IPS DF 6.9 (cell line): ENCODE data around the gene UGT1A3.

Experiments
- DNase-seq: peaks from one replicate; pipeline ENCODE4 v3.0.0-alpha.2; 2013; ENCODE audit warnings: low read depth, low spot score
- H3K27ac ChIP-seq: one replicate; pipeline ENCODE4 v1.5.1; 2013; ENCODE audit warnings: low read length, control low read depth
- H3K27me3 ChIP-seq: 2 replicates; pipeline ENCODE4 v1.6.1; 2013; ENCODE audit warnings: mild to moderate bottlenecking, low read length; ENCODE audit not compliant: control insufficient read depth, insufficient read depth
- H3K36me3 ChIP-seq: 2 replicates; pipeline ENCODE4 v1.6.1; 2013; ENCODE audit warnings: low read length; ENCODE audit not compliant: control insufficient read depth, insufficient read depth
- H3K4me1 ChIP-seq: 2 replicates; pipeline ENCODE4 v1.6.1; 2013; ENCODE audit warnings: low read length; ENCODE audit not compliant: control insufficient read depth, insufficient read depth
- H3K4me3 ChIP-seq: 2 replicates; pipeline ENCODE4 v1.5.1; 2013; ENCODE audit warnings: mild to moderate bottlenecking, low read length
- H3K9me3 ChIP-seq: 2 replicates; pipeline ENCODE4 v1.6.1; 2013; ENCODE audit warnings: low read length, inconsistent platforms; ENCODE audit not compliant: control insufficient read depth, insufficient read depth
- WGBS: extraction: QIAGEN DNeasy Blood & Tissue Kit; methylation state at CpG from one replicate; pipeline ENCODE4 v1.1.7; 2013; ENCODE audit warnings: mixed read lengths, missing lambda C conversion rate; ENCODE audit not compliant: insufficient read length, insufficient coverage; 5-methylcytosine and 5-hydroxymethylcytosine counted together

The UGT1A3 gene

DNA sequence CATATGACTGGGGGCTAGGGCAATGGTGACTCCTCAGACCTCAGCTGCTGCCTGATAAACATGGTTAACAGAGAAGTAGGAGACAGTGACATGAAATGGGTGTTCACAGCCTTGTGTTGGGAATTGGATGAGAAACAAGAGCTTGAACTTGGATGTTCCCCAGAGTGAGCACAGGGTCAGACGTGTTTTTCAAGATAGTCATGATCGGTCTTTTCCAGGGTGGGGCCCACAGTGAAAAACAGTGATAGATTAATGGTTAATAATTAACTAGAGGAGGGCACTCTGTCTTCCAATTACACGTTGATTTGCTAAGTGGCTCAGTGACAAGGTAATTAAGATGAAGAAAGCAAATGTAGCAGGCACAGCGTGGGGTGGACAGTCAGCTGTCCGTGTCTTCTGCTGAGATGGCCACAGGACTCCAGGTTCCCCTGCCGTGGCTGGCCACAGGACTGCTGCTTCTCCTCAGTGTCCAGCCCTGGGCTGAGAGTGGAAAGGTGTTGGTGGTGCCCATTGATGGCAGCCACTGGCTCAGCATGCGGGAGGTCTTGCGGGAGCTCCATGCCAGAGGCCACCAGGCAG lies at the start of gene UGT1A3:
TSS of gene UGT1A3 (plus strand) at position 320 of the 579 bp plus-strand sequence. CDS start at position 405, 85 bp downstream.
- Histone ChIP-seq H3K27me3 (no peaks in the 10 kb centered on the region), H3K9me3 (no peaks in the 10 kb centered on the region)

DNA sequence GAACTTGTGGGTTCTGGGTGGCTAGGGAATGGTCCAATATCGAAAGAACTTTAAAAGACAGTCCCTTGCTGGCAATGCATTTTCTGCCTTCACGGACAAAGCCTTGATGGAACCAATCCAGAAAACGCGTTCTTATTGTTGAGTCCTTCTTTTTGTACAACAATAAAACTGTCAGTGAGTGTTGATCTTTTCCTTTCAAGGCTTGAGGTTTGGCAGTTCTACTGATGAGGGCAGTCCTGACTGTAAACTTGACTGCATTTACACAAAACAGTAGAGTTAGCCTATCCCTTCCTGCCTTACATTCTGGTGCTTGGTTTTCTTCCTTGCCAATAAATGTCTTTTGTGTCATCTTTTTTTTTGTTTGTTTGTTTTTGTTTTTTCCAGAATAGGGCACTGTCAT lies 49.6 kb upstream of the UGT1A3 start:
- Histone ChIP-seq H3K36me3 (no peaks in the 10 kb centered on the region), H3K4me1 (no peaks in the 10 kb centered on the region), H3K27me3 (no peaks in the 10 kb centered on the region), H3K4me3 (no peak overlapping the region), H3K27ac (no peak overlapping the region), H3K9me3 (no peaks in the 10 kb centered on the region)
- no peak for DNase-seq
- no CpG with 5 or more reads among the region's 4 CpGs for WGBS

More for the DNA sequence above, at the start of gene UGT1A3:
- Histone ChIP-seq H3K27ac (no peak within 1 kb of the TSS), H3K4me1 (no peaks in the 10 kb centered on the region), H3K36me3 (no peaks in the 10 kb centered on the region), H3K4me3 (no peak within 1 kb of the TSS)
- DNase-seq = no peak
- no CpG with 5 or more reads among the region's 8 CpGs for WGBS

DNA sequence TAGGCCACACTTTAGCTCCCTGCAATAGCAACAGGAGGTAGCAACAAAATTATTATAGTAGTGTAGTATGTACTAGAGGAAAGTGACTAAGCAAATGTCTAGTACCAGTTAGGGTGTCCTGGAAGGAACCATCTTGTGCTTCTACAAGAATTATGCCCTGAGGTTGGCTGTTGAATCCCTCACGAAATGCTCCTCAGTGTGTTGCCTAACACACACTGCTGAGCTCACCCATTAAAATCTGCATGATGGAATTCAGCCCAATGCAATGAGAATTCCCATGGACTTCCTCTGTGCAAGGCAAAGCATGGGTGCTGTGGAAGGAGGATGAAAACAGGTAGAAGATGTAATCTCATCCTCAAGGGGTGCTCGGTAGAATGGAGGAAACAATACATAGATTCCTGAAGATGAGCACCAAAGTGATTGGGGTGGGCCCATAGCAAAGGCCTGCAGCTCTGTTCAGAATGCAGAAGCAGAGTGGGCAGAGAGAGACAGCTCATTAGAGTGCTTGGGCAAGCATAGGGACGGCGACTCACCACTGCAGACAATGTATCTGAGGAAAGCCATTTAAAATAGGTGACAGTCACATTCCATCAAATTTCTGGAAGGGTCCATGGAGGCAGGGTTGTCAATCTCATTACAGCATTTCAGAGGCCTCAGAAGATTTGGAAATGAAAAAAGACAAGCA lies 48.3 kb upstream of the UGT1A3 start:
- Histone ChIP-seq H3K27me3 (no peaks in the 10 kb centered on the region), H3K4me3 (no peak overlapping the region), H3K36me3 (no peaks in the 10 kb centered on the region), H3K4me1 (no peaks in the 10 kb centered on the region), H3K9me3 (no peaks in the 10 kb centered on the region), H3K27ac (no peak overlapping the region)
- no peak for DNase-seq
- WGBS = no CpG with 5 or more reads among the region's 4 CpGs

DNA sequence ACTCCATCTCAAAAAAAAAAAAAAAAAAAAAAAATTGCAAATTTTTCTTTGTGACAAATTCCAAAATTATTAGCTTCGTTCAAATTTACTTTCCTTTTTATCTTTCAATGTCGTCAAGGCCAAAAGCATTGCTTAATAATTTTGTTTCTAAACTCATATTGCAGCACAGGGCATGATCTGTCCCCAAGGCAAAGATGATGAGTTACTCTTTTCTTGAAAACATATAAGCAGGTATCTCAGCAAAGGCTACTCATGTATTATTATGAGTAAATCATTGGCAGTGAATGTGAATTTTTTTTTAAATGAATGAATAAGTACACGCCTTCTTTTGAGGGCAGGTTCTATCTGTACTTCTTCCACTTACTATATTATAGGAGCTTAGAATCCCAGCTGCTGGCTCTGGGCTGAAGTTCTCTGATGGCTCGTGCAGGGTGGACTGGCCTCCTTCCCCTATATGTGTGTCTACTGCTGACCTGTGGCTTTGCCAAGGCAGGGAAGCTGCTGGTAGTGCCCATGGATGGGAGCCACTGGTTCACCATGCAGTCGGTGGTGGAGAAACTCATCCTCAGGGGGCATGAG lies 47.2 kb upstream of the UGT1A3 start, which contains the start of gene UGT1A7:
TSS of gene UGT1A7 (plus strand) at position 381 of the 579 bp plus-strand sequence. CDS start at position 418, 37 bp downstream.
- H3K36me3 ChIP-seq = no peaks in the 10 kb centered on the region
- H3K27ac ChIP-seq = no peak within 1 kb of the TSS

DNA sequence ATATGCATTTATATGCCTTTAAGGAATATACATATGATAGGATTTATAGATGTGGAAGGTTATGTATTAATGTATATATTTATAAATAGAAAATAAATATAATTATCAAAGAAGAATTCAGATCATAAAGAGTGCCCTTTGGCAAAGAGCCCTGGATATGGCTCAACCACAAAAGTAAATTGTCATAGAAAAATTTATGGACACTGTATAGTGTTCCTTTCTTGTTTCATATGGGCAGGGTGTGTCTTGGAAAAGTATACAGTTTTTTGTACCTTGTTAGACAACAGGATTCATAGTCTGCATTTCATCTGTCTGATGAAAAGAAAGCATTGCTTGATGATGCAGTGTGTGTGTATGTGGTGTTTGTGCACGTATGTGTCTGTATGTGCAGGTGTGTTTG lies 44.2 kb upstream of the UGT1A3 start:
- no peaks in the 10 kb centered on the region for H3K27me3 ChIP-seq
- no peaks in the 10 kb centered on the region for H3K36me3 ChIP-seq
- WGBS = no CpG with 5 or more reads among the region's 1 CpG
- no peak overlapping the region for H3K27ac ChIP-seq
- H3K9me3 ChIP-seq = no peaks in the 10 kb centered on the region
- H3K4me3 ChIP-seq = no peak overlapping the region
- DNase-seq = no peak
- H3K4me1 ChIP-seq = no peaks in the 10 kb centered on the region

More for the DNA sequence above, 47.2 kb upstream of the UGT1A3 start, which contains the start of gene UGT1A7:
- Histone ChIP-seq H3K27me3 (no peaks in the 10 kb centered on the region), H3K4me1 (no peaks in the 10 kb centered on the region), H3K9me3 (no peaks in the 10 kb centered on the region), H3K4me3 (no peak within 1 kb of the TSS)
- 100% methylated on average over 2 of the region's 5 CpGs for WGBS
- DNase-seq = no peak

DNA sequence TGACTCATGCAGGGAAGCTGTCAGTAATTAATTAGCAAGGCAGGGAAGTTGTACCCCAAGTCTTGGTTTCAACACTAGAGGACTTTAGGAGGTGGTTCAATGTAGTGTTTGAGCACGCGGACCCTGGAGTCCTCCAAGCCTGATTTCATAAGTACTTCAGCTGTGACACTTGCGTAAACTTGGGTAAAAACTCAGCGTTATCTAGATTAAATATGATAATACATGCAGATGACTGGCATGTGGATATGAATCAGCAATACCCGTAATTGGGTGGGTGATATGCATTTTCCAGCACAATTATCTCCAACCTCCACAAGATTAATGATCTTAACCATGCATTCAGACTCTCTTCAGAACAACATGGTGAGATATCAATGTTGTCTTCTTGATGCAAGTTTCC lies 41.9 kb upstream of the UGT1A3 start:
- Histone ChIP-seq H3K4me3 (no peak overlapping the region), H3K27ac (no peak overlapping the region), H3K36me3 (no peaks in the 10 kb centered on the region), H3K27me3 (no peaks in the 10 kb centered on the region), H3K9me3 (no peaks in the 10 kb centered on the region), H3K4me1 (peaks cover 2% of the 10 kb centered on the region; the same call in 1 of the 2 replicates)
- no CpG with 5 or more reads among the region's 5 CpGs for WGBS
- no peak for DNase-seq

DNA sequence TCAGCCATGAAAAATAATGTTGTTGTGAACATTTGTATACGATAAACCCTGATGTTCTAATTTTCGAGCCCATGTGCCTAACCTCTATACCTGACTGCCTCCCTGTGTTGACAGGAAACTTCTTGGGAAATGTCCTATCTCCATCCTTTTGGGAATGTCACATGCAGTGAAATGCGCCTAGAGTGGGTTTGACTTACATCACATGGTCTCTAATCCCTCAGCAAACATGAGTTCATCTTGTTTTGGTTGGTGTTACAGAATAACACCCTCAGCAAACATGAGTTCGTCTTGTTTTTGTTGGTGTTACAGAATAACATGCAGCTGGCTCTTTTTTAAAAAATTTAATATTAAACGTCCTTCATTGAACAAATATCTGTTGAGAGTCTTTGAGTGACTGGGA lies 40.5 kb upstream of the UGT1A3 start:
- WGBS = no CpG with 5 or more reads among the region's 5 CpGs
- no peaks in the 10 kb centered on the region for H3K9me3 ChIP-seq
- peaks cover 2% of the 10 kb centered on the region; the same call in 1 of the 2 replicates for H3K4me1 ChIP-seq
- H3K27ac ChIP-seq = no peak overlapping the region
- H3K36me3 ChIP-seq = no peaks in the 10 kb centered on the region
- no peak for DNase-seq
- H3K27me3 ChIP-seq = no peaks in the 10 kb centered on the region
- no peak overlapping the region for H3K4me3 ChIP-seq

DNA sequence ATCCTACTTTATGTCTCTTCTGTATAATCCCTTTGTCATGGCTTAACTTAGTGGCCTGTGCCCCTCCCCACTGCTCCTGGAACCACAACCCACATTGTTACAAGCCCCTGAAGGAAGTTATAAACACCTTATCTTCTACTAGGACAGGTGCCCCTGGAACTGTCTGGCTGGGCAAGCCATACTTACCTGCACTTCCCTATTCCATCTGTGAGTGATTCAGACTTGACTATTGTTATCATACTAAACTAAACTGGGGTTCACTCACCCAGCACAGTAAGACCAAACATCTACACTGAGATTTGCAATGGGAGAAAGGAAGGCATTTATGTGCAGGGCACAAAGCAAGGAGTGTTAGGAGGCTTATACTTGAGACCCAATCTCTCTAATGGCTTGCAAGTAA lies 39.8 kb upstream of the UGT1A3 start:
- Histone ChIP-seq H3K4me1 (peaks cover 2% of the 10 kb centered on the region; the same call in 1 of the 2 replicates), H3K27ac (no peak overlapping the region), H3K9me3 (no peaks in the 10 kb centered on the region), H3K36me3 (no peaks in the 10 kb centered on the region), H3K4me3 (no peak overlapping the region), H3K27me3 (no peaks in the 10 kb centered on the region)
- DNase-seq = no peak

DNA sequence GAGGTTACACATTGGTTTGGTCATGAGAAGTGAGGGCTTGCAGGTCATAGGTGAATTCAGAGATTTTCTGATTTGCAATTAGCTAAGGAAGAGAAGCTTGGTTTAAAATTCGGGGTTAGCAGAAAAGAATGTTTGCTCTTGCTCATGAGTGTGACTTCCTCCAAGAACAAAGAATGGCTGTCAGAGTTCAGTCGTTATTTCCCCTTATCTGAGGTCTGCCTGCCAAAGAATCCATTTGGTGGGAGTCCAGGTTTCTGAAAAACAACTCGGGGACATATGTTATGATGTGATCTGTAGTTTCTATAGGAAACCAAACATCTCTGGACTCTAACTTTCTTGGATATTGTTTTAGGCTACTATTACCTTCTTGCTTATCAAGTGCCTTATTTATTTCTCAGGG lies 39.3 kb upstream of the UGT1A3 start:
- peaks cover 2% of the 10 kb centered on the region; the same call in 1 of the 2 replicates for H3K4me1 ChIP-seq
- no peak for DNase-seq
- WGBS = no CpG with 5 or more reads among the region's 3 CpGs
- no peaks in the 10 kb centered on the region for H3K9me3 ChIP-seq
- no peak overlapping the region for H3K27ac ChIP-seq
- no peaks in the 10 kb centered on the region for H3K36me3 ChIP-seq
- no peak overlapping the region for H3K4me3 ChIP-seq
- H3K27me3 ChIP-seq = no peaks in the 10 kb centered on the region

DNA sequence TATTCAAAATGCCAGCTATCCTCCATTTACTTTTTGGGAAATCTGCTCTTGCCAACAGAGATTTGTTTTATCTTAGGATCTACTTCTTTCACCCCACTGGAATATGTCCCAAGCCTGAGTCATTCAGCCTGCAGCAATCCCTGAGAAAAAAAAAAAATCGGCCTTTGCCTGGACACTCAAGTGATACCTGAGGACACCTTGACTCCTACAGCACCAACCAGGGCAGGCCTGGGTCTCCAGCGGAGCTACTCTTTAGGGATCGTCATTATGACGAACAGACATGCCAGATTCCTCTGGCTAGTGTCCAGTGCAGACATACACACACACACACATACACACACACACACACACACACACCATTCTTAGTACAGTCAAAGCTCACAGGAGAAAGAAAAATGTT lies 38.4 kb upstream of the UGT1A3 start:
- H3K9me3 ChIP-seq = no peaks in the 10 kb centered on the region
- no peaks in the 10 kb centered on the region for H3K36me3 ChIP-seq
- no peak for DNase-seq
- H3K4me1 ChIP-seq = peaks cover 2% of the 10 kb centered on the region; the same call in 1 of the 2 replicates
- H3K4me3 ChIP-seq = no peak overlapping the region
- no CpG with 5 or more reads among the region's 4 CpGs for WGBS
- H3K27me3 ChIP-seq = no peaks in the 10 kb centered on the region
- no peak overlapping the region for H3K27ac ChIP-seq
